ENCODE data around the gene CATSPERB. TPM values are rescaled to one million over a fixed set of nuclear protein-coding genes. Genes with fewer than 3 reads are reported as not detected.

The CATSPERB gene
- total and polyA plus RNA-seq, 9 of the 15 experiments (the other 6 are each of a cell fraction or from before 2014, with no cell fraction given) = 0.05 to 1.4 (median 0.89) TPM

GRCh38 chr14:91770185-91770584 lies 38.3 kb upstream of the CATSPERB start:
- no peaks in the 10 kb centered on the region for H3K9me3 ChIP-seq (replicated peaks; ENCODE audit: control insufficient read depth, insufficient read depth, low read depth, low read length)
- H2AFZ ChIP-seq (ENCODE audit: low read depth, low read length) = no peak overlapping the region
- 31% methylated on average over 2 of the region's 2 CpGs for WGBS (ENCODE audit: insufficient coverage, low coverage, missing lambda C conversion rate)
- H3K4me1 ChIP-seq (replicated peaks in 1 of 2; ENCODE audit: control insufficient read depth in 2 of 2, insufficient read depth in 2 of 2, low read length in 2 of 2) = peaks cover 0 to 8% of the 10 kb centered on the region in 2 experiments; a peak in 3 of 5 replicates
- no peak overlapping the region for H3K4me3 ChIP-seq
- ChIA-PET CTCF (ENCODE audit: low intra/inter-chr PET ratio) (no interaction called here), POLR2A (no interaction called here)
- no peak overlapping the region for H3K9ac ChIP-seq (ENCODE audit: insufficient read depth in 1 of 2, low read depth in 2 of 2, low read length in 2 of 2)
- no peak for ATAC-seq
- no peaks in the 10 kb centered on the region for H3K9me1 ChIP-seq (ENCODE audit: control insufficient read depth, insufficient read depth, low read length)
- no peak overlapping the region for H3K27ac ChIP-seq (ENCODE audit: extremely low read depth, low read depth, low read length)
- DNase-seq (ENCODE audit: extremely low read depth in 1 of 4, low spot score in 3 of 4) = no peak
- no peaks in the 10 kb centered on the region for H4K20me1 ChIP-seq (replicated peaks; ENCODE audit: control insufficient read depth, insufficient read depth, low read length)
- intact Hi-C loops (cut with micrococcal nuclease) (no loop called here), in situ Hi-C loops (cut with MboI) (no loop called here)
- no peaks in the 10 kb centered on the region for H3K79me2 ChIP-seq (ENCODE audit: control insufficient read depth, insufficient read depth, low read length)
- no peak for FAIRE-seq
- H3K4me2 ChIP-seq (ENCODE audit: insufficient read depth, low read length) = no peak overlapping the region
- no peaks in the 10 kb centered on the region; a peak in 1 of 5 replicates for H3K27me3 ChIP-seq (ENCODE audit: control insufficient read depth in 2 of 2, insufficient read depth in 2 of 2, low read length in 2 of 2)
- no TSS peak for BruUV-seq (replicated peaks)
- H3K36me3 ChIP-seq (ENCODE audit: control insufficient read depth, insufficient read depth, low read length) = no peaks in the 10 kb centered on the region
- no peak for TF ChIP-seq PHTF2 (CRISPR knock-in tag; IDR thresholded peaks at IDR 0.05)
- no peak for TF ChIP-seq MXI1 (IDR thresholded peaks at IDR 0.05; ENCODE audit: low read depth, low read length)
- TF ChIP-seq CBFA2T3 (IDR thresholded peaks at IDR 0.05) = no peak
- TF ChIP-seq HNRNPL (IDR thresholded peaks at IDR 0.05; ENCODE audit: low read depth, low read length) = no peak
- no peak for TF ChIP-seq SPI1 (IDR thresholded peaks at IDR 0.05; ENCODE audit: borderline replicate concordance, low read depth, low read length)
- no peak for TF ChIP-seq MLLT1 (IDR thresholded peaks at IDR 0.05)
- no peak for TF ChIP-seq BRF1 (IDR thresholded peaks at IDR 0.05; ENCODE audit: borderline replicate concordance, extremely low read depth, insufficient read length)
- TF ChIP-seq MGA (IDR thresholded peaks at IDR 0.05) = no peak
